ENCODE results near the gene SLC7A9.

SLC7A9 gene

GRCh38 chr19:32824916-32825608 lies 44.5 kb downstream of the SLC7A9 start:
- no peak for DNase-seq (ENCODE audit: low read depth)

DNA sequence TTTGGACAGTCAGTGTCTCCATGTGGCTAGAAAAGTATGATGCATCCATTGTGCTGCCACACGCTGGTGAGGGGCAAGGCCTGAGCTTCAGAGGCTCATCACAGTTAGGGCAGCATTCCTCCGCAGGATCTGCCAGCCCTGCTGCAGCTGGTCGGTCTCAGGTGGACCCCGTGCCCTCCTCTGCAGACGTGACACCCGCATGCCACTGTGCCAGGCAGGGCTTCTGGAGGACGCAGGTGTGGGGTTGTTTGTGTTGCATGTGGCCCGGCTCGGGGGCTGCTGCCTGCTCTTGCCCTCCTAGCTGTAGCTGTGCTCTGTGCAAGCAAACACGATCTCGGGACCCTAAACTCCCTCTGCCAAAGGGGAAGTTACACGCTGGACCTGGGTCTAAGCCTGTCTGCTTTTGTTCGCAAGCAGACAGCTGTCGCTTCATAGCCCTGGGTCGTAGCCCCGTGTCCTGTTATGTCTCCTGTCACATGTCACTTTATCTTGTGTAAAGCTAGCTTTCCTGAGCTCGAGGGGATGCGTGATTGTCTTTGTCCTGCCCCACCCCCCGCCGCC lies 45.3 kb downstream of the SLC7A9 start:
- no peak for DNase-seq (ENCODE audit: low read depth)

- no peak for DNase-seq (ENCODE audit: low read depth)
Measured at GRCh38 chr19:32823747-32824102, 45.8 kb downstream of the SLC7A9 start.

DNA sequence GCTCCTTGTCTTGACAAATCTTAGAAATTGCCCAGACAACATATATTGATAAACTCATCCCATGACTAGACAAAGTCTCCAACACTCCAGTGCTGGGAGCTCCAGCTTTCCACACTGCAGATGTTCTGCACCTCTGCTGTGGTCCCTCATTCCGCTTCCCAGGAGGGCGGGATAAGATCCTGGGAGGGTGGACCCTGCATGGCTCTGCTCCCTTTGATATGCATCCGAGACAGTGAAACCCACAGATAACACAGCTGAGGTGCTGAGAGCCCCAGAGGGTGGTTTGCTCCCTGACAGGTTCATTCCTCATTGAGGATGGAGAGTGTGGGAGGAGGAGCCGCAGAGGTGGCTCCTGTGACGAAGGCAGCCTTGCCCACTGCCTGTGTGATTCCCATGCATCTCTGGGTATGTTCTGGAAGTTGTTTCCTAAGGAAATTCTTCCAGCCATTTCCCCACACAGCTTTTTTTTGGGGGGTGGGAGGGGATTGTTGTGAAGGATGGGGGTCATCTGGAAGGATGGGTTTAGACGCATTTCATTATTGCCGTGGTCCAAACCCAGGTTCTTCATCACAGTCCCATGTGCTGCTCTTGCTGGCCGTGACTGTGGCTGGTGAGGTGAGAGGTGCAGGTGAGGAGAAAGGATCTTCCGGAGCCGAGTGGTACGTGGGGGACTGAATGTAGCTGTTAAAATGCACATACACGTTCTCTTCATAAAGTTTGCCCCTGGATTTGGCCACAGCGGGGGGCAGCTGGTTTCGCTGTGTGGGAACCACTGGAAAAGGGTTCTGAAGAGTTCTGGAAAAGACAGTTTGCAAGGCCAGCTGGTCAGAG lies 46.4 kb downstream of the SLC7A9 start:
- DNase-seq (ENCODE audit: low read depth), result no peak

DNA sequence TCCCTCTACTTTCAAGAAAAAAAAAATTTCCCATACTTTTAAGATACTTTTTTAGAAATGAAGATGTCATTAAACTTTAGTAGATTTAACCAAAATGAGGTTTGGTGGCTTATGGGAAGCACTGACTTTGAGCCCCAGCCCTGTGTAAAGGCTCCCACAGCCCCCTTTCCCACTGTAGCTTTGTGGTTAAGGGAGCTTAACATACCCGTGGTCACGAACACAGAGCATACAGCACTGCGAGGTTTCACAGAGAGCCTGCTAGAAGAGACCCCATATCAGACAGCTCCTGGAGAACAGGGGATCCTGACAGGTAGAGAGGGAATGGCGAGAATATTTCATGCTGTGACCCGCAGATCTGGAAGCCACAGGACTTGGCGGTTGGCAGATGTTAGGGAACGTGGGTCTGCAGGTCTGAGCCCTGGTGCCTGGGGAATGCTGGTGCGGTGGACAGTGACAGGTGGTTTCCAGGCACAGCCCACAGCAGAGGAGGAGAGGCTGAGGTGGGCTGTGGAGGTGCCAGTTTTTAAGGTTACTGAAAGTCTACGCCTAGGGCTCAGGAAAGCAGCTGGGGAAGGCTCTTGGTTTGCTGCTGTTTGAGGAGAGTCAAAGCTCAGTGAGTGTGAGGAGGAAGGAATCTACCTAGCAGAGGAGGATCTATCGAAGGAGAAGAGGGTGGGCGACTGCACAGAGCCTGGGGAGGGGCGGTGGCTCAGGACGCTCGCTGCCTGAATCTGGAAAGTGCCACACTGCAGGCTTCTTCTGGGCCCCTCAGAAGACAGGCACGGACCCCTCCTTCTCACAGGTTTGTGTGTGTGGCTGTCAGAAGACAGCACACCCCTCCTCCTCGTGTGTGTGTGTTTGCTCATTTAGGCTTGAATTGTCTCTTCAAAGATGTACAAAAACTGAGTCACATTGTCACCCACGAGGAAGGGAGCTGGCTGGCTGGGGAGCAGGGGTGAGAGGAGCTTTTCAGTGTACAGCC lies 49.9 kb downstream of the SLC7A9 start:
- DNase-seq (ENCODE audit: low read depth), result no peak

DNA sequence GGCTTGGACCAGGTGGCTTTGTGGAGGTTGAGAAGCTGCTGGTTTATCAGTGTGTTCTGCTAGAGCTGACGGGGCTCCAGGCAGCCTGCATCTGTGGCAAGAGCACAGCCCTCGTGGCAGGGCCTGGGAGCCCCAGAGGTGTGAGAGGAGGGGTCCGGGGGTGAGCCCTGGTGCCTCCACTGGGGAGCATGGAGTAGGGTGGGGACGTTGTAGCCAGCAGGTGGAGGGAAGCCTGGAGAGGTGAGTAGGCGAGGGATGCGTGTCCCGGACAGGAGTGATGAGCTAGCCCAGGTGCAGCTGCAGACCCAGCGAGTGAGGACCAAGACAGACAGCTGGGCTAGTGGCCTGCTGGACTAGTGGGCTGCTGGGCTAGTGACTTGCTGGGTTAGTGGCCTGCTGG lies 51.0 kb downstream of the SLC7A9 start:
- no peak for DNase-seq (ENCODE audit: low read depth)

GRCh38 chr19:32817569-32818476 lies 51.7 kb downstream of the SLC7A9 start:
- DNase-seq (ENCODE audit: low read depth), result no peak

- no peak for DNase-seq (ENCODE audit: low read depth)
Measured at GRCh38 chr19:32816555-32817099, 52.9 kb downstream of the SLC7A9 start.

DNA sequence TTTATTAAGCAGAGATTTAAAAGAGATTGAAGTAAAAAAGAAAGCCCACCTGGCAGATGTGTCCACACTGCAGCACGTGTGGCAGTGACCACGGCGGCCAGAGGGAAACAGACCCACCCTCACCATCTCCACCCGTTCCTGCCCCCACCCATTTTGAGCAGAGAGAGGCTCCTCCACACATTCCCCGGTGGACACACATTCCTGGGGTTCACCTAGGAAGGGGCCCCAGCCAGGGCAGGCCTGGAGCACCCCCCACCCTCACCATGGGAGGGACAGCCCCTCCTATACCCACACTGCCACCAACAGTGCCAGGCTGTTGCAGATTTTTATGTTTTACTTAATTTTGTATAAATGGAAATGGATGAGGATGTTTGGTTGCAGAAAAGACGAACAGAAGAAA lies 54.9 kb downstream of the SLC7A9 start:
- no peak for DNase-seq (ENCODE audit: low read depth)

DNA sequence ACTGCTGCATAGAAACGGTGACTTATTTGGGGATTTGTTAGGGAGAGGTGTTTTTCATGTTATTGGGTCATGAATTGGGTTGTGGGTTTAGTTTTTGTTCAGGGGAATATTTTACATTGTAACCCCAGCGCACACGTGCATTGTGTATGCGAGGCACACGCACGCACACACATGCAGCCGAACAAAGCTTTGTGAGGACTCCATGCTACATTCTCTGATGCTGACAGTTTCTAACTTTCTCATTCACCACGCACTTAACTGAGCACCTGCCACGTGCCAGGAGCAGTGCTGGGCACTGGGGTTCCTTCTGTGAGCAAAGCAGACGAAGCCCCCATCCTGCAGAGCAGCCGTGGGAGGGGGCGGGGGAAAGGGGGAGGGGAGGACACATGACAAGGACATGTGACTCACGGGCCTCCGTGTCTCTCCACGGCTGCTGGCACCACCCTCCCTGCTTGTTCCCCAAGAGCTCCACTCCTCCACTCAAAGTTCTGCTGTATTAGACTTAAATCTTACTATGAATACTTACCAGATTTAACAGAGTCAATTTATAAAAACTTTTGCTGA lies 55.6 kb downstream of the SLC7A9 start:
- DNase-seq (ENCODE audit: low read depth), result no peak

GRCh38 chr19:32812571-32812970 lies 57.0 kb downstream of the SLC7A9 start:
- DNase-seq (ENCODE audit: low read depth), result no peak

DNA sequence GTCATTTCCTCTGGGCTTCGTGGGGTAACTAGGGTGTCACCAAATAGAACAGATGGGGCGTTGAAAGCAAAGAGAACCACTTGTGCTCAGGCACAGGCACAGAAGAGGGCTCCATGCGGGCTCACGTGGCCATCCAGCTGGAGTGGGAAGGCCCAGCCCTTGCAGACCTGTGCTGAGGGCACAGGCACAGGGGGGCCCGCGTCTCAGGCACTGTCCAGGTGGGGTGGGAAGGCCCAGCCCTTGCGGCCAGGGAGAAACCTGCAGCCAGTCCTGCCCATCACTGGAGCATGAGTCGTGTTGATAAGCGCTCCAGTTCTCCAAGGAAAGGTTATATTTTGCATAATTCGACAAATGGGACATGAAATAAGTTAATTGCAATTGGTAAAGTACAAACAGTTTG lies 57.5 kb downstream of the SLC7A9 start:
- DNase-seq (ENCODE audit: low read depth), result no peak

DNA sequence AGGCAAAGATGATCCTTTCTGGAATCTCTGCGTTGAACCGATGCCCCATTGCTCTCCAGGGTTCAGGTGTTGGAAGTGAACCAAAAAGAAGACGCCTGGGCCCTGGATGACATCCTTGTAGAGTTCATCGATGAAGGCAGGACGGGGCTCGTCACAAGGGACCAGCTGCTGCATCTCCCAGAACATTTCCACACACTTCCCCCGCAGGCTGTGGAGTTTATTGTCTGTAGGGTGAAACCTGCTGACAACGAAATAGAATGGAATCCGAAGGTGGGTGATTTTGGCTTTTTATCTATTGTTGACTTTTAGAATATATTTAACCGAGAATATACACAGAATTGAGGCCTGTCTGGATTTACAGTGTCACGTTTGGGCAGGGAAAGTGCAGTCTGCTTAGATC lies 58.4 kb downstream of the SLC7A9 start:
- DNase-seq (ENCODE audit: low read depth), result no peak

DNA sequence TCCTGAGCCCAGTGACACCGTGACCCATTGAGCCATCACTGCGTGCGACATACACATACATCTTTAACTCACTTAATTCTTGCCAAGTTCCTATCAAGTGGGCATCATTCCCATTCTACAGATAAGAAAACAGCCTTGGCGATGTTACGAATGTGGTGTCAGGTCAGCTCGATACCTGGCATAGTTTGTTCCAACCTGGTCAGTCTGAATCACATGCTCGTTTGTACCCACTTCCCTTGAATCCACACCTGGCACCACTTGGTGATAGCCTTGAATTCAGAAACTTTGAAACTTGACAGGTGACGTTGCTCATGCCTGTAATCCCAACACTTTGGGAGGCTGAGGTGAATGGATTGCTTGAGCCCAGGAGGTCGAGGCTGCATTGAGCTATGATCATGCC lies 59.1 kb downstream of the SLC7A9 start:
- no peak for DNase-seq (ENCODE audit: low read depth)

GRCh38 chr19:32809754-32810153 lies 59.8 kb downstream of the SLC7A9 start:
- no peak for DNase-seq (ENCODE audit: low read depth)

DNA sequence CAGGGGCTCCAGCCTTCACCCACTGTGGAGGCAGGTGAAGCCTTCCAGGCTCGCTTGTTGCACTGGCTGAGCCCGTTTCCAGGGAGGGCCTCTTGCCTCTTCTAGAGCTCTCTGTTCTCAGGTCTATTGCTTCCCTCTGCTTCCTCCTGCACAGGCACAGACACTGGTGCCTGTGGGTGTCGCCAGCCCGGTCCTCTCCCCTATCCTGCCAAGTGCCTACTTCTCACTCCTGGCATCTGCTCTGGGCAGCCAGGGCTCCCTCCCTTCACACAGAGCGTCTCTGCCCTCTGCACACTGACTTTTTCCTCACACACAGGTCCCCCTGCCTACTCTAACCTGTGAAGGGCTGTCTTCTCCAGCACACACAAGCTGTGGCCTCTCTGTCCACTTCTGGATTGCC lies 60.3 kb downstream of the SLC7A9 start:
- no peak for DNase-seq (ENCODE audit: low read depth)

GRCh38 chr19:32808236-32808635 lies 61.3 kb downstream of the SLC7A9 start:
- no peak for DNase-seq (ENCODE audit: low read depth)

GRCh38 chr19:32802840-32803239 lies 66.7 kb downstream of the SLC7A9 start:
- no peak for DNase-seq (ENCODE audit: low read depth)

GRCh38 chr19:32800754-32801153 lies 68.8 kb downstream of the SLC7A9 start:
- no peak for DNase-seq (ENCODE audit: low read depth)

DNA sequence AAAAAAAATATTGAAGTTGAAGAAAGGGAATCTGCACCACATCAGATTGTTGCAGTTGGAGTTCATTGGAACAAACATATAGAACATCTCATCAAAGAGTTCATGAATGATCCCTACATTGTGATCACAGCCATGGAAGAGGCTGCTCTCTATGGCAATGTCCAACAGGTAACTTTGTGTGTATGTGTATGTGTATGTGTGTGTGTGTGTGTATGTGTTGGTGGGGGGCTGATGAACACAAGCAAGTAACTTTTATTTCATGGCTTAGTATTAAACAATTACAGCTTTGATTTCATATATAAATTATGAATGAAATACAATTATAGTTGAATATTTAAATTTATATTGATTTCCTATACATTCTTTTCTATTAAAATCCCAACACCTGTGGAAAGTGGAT lies 69.4 kb downstream of the SLC7A9 start:
- no peak for DNase-seq (ENCODE audit: low read depth)

DNA sequence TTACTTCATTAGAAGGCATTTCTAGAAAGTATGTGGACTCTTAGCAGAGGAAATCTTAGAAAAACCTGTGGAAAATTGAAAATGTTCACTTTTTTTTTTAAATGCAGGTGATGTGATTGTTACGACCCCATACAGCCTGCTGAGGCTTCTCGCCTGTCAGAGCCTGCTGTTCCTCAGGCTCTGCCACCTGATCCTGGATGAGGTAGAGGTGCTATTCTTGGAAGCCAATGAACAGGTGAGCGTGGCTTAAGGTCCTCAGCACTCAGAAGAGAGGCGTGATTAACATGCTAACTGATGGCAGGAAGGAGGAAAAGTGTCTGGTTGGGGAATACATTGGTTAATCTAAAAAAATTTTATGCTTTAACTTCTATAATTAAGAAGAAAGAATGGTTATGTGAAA lies 71.4 kb downstream of the SLC7A9 start:
- DNase-seq (ENCODE audit: low read depth), result no peak
